ENCODE measurements around the gene IRF7.

- TF ChIP-seq CTCF (conservative IDR thresholded peaks at IDR 0.05; ENCODE audit: low read depth, low read length) = no peak
- no peak for TF ChIP-seq EZH2 (IDR thresholded peaks at IDR 0.05; ENCODE audit: low read length, unreplicated experiment)
Observed at GRCh38 chr11:567011-567628, 48.6 kb downstream of the IRF7 start.
